DMS53 treated with DMSO at 0.1 percent for 48 hours (cell line): ENCODE measurements around the gene RBFA.

Experiments
- DNase-seq: peaks from one replicate; lab custom pipeline; 2025; ENCODE audit not compliant: unreplicated experiment; lab: John Stamatoyannopoulos, UW

Gene RBFA

GRCh38 chr18:80070825-80071224 is 36.6 kb downstream of the RBFA start:
- no peak for DNase-seq

- no peak for DNase-seq
Measured at GRCh38 chr18:80074183-80074582, 39.9 kb downstream of the RBFA start.

GRCh38 chr18:80074697-80075096 is 40.5 kb downstream of the RBFA start:
- DNase-seq: no peak

- no peak for DNase-seq
Measured at GRCh38 chr18:80075940-80076339, 41.7 kb downstream of the RBFA start.

- no peak for DNase-seq
Measured at GRCh38 chr18:80076379-80076778, 42.1 kb downstream of the RBFA start.

GRCh38 chr18:80077873-80078272 is 43.6 kb downstream of the RBFA start:
- no peak for DNase-seq
